Ascending aorta (tissue), 2 donors: Measurements from ENCODE around the gene NXPH3. TPM values are rescaled to one million over a fixed set of nuclear protein-coding genes. Genes with fewer than 3 reads are reported as not detected.

ENCODE experiments used
- DNase-seq, 2 donors: peaks; one replicate each; pipeline ENCODE4 v3.0.0-alpha.2; 2019; ENCODE audit warnings: low spot score in 2 of 2
- H3K27ac ChIP-seq, 2 donors: fragments of 200-600 bp; sonication (generic); one replicate each; pipeline ENCODE4 v1.5.1; 2016 to 2017; ENCODE audit warnings: mild to moderate bottlenecking in 1 of 2
- H3K27me3 ChIP-seq: fragments of 200-600 bp; sonication (generic); one replicate; pipeline ENCODE4 v1.5.1; 2017
- H3K36me3 ChIP-seq, 2 donors: fragments of 200-600 bp; sonication (generic); one replicate each; pipeline ENCODE4 v1.5.1; 2016
- H3K4me1 ChIP-seq, 2 donors: fragments of 200-600 bp; sonication (generic); one replicate each; pipeline ENCODE4 v1.5.1; 2016 to 2017; ENCODE audit warnings: mild to moderate bottlenecking in 1 of 2
- H3K4me3 ChIP-seq, 2 donors: fragments of 200-600 bp; sonication (generic); one replicate each; pipeline ENCODE4 v1.5.1; 2016 to 2017; ENCODE audit warnings: mild to moderate bottlenecking in 1 of 2
- H3K9me3 ChIP-seq, 2 donors: fragments of 200-600 bp; sonication (generic); one replicate each; pipeline ENCODE4 v1.5.1; 2016
- intact Hi-C: fragments of 100-400 bp; cut with DNase I; formaldehyde crosslinking; loops from one replicate; pipeline ENCODE4 v1.15.1; 2023
- total RNA-seq: library from RNA; depleted of rRNA; stranded (reverse); fragments of >200 nt; gene quantifications from one replicate; pipeline ENCODE4 v1.1.0, GENCODE V29; 2016
- TF ChIP-seq, protein P1 (sequence below), 3 experiments: fragments of 200-600 bp in 2 of 3; fragments of 450-650 bp in 1 of 3; sonication (generic) in 2 of 3; IDR thresholded peaks; one replicate each; pipeline ENCODE4 v1.5.1; 2016 to 2019; ENCODE audit warnings: antibody characterized with exemption in 3 of 3, mild to moderate bottlenecking in 1 of 3, moderate library complexity in 1 of 3

The NXPH3 gene
- total RNA-seq, result 30.3 TPM

DNA sequence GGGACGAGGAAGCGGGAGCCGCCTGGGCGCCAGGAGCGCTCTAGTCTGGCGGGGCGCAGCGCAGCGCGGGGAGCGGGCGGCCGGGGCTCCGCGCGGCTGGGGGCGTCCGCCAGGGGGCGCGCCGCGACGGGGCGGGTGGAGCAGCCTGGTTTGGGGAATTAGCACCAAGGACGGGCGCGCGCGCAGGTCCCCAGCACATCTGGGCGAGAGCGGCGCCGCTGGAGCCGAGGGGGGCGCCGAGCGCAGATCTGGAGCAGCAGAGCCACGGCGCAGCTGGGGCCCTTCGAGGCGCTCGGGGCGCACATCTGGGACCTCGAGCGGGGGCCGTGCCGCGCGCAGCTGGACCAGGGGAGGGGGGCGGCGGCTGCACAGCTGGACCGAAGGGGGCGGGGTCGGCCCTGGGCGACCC, at the start of gene NXPH3:
NXPH3 (plus strand) TSS at position 193 of the 409 bp plus-strand sequence. CDS start 349 bp downstream, outside the sequence.
- Histone ChIP-seq H3K9me3 (no peaks in the 10 kb centered on the region), H3K4me1 (peaks cover 18 to 47% of the 10 kb centered on the region in 2 donors), H3K36me3 (peaks cover 11 to 13% of the 10 kb centered on the region in 2 donors), H3K27ac (peak within 1 kb of the TSS; percentile 93 to 95), H3K27me3 (no peaks in the 10 kb centered on the region), H3K4me3 (peak within 1 kb of the TSS; percentile 84 to 89)
- DNase-seq, result peak in 1 of 2 donors; percentile 81
- intact Hi-C loops, result loop anchor here (5.0 kb wide), 2 partner anchors 37 to 52 kb away; no protein-coding TSS in a partner anchor
- TF ChIP-seq, protein P1, sequence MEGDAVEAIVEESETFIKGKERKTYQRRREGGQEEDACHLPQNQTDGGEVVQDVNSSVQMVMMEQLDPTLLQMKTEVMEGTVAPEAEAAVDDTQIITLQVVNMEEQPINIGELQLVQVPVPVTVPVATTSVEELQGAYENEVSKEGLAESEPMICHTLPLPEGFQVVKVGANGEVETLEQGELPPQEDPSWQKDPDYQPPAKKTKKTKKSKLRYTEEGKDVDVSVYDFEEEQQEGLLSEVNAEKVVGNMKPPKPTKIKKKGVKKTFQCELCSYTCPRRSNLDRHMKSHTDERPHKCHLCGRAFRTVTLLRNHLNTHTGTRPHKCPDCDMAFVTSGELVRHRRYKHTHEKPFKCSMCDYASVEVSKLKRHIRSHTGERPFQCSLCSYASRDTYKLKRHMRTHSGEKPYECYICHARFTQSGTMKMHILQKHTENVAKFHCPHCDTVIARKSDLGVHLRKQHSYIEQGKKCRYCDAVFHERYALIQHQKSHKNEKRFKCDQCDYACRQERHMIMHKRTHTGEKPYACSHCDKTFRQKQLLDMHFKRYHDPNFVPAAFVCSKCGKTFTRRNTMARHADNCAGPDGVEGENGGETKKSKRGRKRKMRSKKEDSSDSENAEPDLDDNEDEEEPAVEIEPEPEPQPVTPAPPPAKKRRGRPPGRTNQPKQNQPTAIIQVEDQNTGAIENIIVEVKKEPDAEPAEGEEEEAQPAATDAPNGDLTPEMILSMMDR (IDR thresholded peaks at IDR 0.05), result peak; percentile 16 to 95 (median 35)

DNA sequence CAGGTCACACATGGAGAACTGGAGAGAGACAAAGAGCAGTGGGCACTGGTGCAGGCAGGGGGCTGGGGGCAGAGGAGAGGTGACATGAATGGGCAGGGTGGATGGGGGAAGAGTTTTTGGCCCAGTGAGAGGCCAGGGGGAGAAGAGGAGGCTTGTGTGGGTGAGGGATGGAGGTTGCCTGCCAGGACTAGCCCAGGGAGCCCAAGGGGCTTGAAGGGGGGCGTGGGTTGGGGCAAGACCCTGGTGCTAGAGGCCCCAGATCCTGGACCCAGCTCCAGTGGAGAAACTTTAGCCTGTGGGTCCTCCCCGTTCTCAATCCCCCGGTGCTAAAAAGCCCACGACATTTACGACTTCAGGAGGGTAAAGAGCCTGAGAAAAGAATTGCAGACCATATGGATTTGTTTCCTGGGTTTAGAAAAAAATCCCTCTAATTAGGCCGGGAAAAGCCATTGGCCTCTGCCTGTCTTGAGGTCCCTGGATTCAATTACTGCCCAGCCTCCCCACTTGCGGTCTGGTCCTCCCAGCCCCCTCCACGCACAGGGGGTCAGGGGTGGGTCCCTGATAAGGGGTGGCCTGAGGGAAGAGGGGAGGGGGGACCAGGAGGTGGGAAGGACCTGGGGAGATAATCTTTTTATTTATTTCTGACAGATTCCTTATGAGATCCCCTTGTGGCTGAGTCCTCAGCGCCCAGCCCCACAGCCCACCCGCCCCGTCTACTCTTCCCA, 47.6 kb upstream of the NXPH3 start:
- Histone ChIP-seq H3K27me3 (no peaks in the 10 kb centered on the region), H3K36me3 (no peaks in the 10 kb centered on the region), H3K27ac (no peak overlapping the region), H3K4me3 (no peak overlapping the region), H3K4me1 (no peaks in the 10 kb centered on the region), H3K9me3 (no peaks in the 10 kb centered on the region)
- TF ChIP-seq, protein P1 (IDR thresholded peaks at IDR 0.05), result no peak
- intact Hi-C loops, result no loop called here
- DNase-seq, result peak in 1 of 2 donors; percentile 37

DNA sequence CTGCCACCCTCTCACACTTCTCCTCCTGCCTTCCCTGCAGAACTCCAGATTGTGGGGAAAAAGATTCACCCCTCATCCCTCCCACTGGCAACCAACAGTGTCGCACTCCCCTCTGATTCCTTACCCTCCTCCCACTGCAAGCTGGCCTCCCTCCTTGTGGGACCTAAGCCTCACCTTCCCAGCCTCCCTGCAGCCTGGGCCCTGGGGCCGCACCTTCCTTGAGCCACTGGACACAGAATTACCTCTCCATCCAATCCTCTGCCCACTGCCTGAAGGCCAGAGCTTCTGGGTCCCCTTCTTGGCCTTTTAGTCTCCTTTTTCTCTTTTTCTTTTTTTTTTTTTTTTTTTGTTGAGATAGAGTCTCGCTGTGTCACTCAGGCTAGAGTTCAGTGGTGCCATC, 46.7 kb upstream of the NXPH3 start:
- Histone ChIP-seq H3K4me1 (no peaks in the 10 kb centered on the region), H3K9me3 (no peaks in the 10 kb centered on the region), H3K27me3 (no peaks in the 10 kb centered on the region), H3K27ac (no peak overlapping the region), H3K36me3 (no peaks in the 10 kb centered on the region), H3K4me3 (no peak overlapping the region)
- DNase-seq, result peak in 1 of 2 donors; percentile 31
- intact Hi-C loops, result no loop called here
- TF ChIP-seq, protein P1 (IDR thresholded peaks at IDR 0.05), result no peak

DNA sequence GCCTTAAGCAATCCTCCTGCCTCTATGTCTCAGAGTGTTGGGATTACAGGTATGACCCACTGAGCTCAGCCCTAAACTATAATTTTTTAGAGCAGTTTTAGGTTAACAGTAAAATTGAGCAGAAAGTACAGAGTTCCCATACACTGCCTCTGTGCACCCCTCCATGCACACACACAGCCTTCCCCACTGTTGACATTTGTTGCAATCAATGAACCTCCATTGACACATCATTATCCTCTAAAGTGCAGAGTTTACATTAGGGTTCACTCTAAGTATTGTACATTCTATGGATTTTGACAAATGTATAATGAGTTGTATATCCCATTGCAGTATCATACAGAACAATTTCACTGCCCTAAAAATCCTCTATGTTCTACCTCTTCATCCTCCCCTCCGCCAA, 45.6 kb upstream of the NXPH3 start:
- H3K4me3 ChIP-seq, result no peak overlapping the region
- H3K36me3 ChIP-seq, result no peaks in the 10 kb centered on the region
- H3K4me1 ChIP-seq, result no peaks in the 10 kb centered on the region
- intact Hi-C loops, result no loop called here
- TF ChIP-seq, protein P1 (IDR thresholded peaks at IDR 0.05), result no peak
- H3K27me3 ChIP-seq, result no peaks in the 10 kb centered on the region
- no peak for DNase-seq
- no peak overlapping the region for H3K27ac ChIP-seq
- no peaks in the 10 kb centered on the region for H3K9me3 ChIP-seq

DNA sequence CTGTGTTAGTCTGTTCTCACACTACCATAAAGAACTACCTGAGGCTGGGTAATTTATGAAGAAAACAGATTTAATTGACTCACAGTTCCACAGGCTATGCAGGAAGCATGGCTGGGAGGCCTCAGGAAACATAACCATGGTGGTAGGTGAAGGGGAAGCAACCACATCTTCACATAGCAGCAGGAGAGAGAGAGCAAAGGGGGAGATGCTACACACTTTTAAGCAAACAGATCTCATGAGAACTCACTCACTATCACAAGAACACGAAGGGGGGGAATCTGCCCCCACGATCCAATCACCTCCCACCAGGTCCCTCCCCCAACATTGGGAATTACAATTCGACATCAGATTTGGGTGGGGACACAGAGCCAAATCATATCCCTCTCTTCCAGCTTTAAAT, 31.8 kb upstream of the NXPH3 start:
- TF ChIP-seq, protein P1 (IDR thresholded peaks at IDR 0.05), result no peak
- no peak overlapping the region for H3K27ac ChIP-seq

More for the DNA sequence above, 31.8 kb upstream of the NXPH3 start:
- Histone ChIP-seq H3K36me3 (no peaks in the 10 kb centered on the region), H3K4me1 (no peaks in the 10 kb centered on the region), H3K4me3 (no peak overlapping the region), H3K27me3 (no peaks in the 10 kb centered on the region), H3K9me3 (no peaks in the 10 kb centered on the region)
- intact Hi-C loops, result no loop called here
- no peak for DNase-seq
